Measurements from ENCODE around the gene LDB2. TPM values are rescaled to one million over a fixed set of nuclear protein-coding genes. Genes with fewer than 3 reads are reported as not detected.

LDB2 gene
- total RNA-seq, 1 donor from 2014 or later = 53.2 TPM

GRCh38 chr4:16759931-16760582, 138.4 kb downstream of the LDB2 start:
- DNase-seq (ENCODE audit: low spot score) = no peak

GRCh38 chr4:16758816-16759215, 139.6 kb downstream of the LDB2 start:
- no peak for DNase-seq (ENCODE audit: low spot score)

GRCh38 chr4:16758255-16758654, 140.2 kb downstream of the LDB2 start:
- no peak for DNase-seq (ENCODE audit: low spot score)

- DNase-seq (ENCODE audit: low spot score) = no peak
Measured at GRCh38 chr4:16757080-16757521, 141.3 kb downstream of the LDB2 start.

GRCh38 chr4:16754104-16754503, 144.3 kb downstream of the LDB2 start:
- no peak for DNase-seq (ENCODE audit: low spot score)

- DNase-seq (ENCODE audit: low spot score) = no peak
Measured at GRCh38 chr4:16752150-16752549, 146.3 kb downstream of the LDB2 start.

- no peak for DNase-seq (ENCODE audit: low spot score)
Measured at GRCh38 chr4:16750882-16751642, 147.4 kb downstream of the LDB2 start.

- DNase-seq (ENCODE audit: low spot score) = no peak
Measured at GRCh38 chr4:16750216-16750615, 148.2 kb downstream of the LDB2 start.

- no peak for DNase-seq (ENCODE audit: low spot score)
Measured at GRCh38 chr4:16745887-16746286, 152.6 kb downstream of the LDB2 start.

GRCh38 chr4:16745009-16745635, 153.3 kb downstream of the LDB2 start:
- no peak for DNase-seq (ENCODE audit: low spot score)

- DNase-seq (ENCODE audit: low spot score) = no peak
Measured at GRCh38 chr4:16741287-16741686, 157.2 kb downstream of the LDB2 start.

GRCh38 chr4:16739997-16740624, 158.3 kb downstream of the LDB2 start:
- DNase-seq (ENCODE audit: low spot score) = no peak

GRCh38 chr4:16738558-16738957, 159.9 kb downstream of the LDB2 start:
- DNase-seq (ENCODE audit: low spot score) = no peak

- DNase-seq (ENCODE audit: low spot score) = no peak
Measured at GRCh38 chr4:16733509-16733908, 164.9 kb downstream of the LDB2 start.

- DNase-seq (ENCODE audit: low spot score) = no peak
Measured at GRCh38 chr4:16732741-16733140, 165.7 kb downstream of the LDB2 start.

GRCh38 chr4:16731776-16732380, 166.6 kb downstream of the LDB2 start:
- no peak for DNase-seq (ENCODE audit: low spot score)

- DNase-seq (ENCODE audit: low spot score) = no peak
Measured at GRCh38 chr4:16730522-16731205, 167.8 kb downstream of the LDB2 start.

- DNase-seq (ENCODE audit: low spot score) = no peak
Measured at GRCh38 chr4:16729336-16729735, 169.1 kb downstream of the LDB2 start.

- DNase-seq (ENCODE audit: low spot score) = no peak
Measured at GRCh38 chr4:16728849-16729248, 169.6 kb downstream of the LDB2 start.

- DNase-seq (ENCODE audit: low spot score) = no peak
Measured at GRCh38 chr4:16728111-16728510, 170.3 kb downstream of the LDB2 start.

GRCh38 chr4:16727218-16727617, 171.2 kb downstream of the LDB2 start:
- DNase-seq (ENCODE audit: low spot score) = no peak

All from mesenteric fat pad (tissue), 1 donor.